Measurements from ENCODE around the gene WDR7.

GRCh38 chr18:57081899-57082298 is 430.7 kb downstream of the WDR7 start:
- no peak for TF ChIP-seq POLR2A (IDR thresholded peaks at IDR 0.05)
- TF ChIP-seq CTCF (IDR thresholded peaks at IDR 0.05), result no peak

Data from testis (tissue), 2 donors.